ENCODE measurements around the gene NACC1.
"Not testable (repeated sequence)": the region's sequence is repeated elsewhere in the genome, so short reads cannot be mapped to it uniquely, and the experiment has no call there.

Gene NACC1

DNA sequence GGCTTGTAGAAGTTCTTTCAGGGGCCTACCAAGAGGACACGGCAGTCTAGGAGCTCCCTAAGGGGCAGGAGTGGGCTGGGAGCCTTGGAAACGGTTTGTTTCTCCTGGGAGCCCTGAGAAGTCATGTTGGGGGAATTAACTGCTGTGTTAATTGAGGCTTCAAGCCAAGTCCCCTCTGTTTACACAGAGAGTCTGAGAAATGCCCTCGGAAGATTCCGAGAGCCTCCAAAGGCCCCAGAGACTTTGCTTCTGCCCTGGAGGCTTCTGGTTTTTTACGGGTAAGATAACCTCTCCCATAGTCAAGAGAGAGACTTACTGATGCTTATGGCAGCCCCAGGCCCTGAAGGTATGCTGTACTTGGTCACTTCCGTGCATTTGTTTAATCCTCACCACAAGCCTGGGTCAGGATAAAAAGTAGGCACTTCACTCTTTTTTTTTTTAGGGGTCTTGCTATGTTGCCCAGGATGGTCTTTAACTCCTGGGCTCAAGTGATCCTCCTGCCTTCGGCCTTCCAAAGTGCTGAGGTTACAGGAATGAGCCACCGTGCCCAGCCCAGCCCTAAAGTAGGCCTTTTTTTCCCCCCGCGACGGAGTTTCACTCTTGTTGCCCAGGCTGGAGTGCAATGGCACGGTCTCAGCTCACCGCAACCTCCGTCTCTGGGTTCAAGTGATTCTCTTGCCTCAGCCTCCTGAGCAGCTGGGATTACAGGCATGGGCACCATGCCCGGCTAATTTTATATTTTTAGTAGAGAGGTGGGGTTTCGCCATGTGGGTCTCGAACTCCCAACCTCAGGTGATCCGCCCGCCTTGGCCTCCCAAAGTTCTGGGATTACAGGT is 47.3 kb downstream of the NACC1 start:
- DNase-seq: no peak

DNA sequence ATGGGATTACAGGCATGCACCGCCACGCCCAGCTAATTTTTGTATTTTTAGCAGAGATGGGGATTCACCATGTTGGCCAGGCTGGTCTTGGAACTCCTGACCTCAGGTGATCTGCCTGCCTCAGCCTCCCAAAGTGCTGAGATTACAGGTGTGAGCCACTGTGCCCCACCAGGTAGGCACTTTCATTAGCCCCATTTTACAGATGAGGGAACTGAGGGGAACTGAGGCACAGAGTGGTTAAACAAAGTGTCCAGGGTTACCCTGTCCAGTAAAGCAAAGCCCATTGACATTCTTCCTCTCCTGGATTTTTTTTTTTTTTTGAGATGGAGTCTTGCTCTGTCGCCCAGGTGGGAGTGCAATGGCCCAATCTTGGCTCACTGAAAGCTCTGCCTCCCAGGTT is 48.1 kb downstream of the NACC1 start:
- DNase-seq: not testable (repeated sequence)

DNA sequence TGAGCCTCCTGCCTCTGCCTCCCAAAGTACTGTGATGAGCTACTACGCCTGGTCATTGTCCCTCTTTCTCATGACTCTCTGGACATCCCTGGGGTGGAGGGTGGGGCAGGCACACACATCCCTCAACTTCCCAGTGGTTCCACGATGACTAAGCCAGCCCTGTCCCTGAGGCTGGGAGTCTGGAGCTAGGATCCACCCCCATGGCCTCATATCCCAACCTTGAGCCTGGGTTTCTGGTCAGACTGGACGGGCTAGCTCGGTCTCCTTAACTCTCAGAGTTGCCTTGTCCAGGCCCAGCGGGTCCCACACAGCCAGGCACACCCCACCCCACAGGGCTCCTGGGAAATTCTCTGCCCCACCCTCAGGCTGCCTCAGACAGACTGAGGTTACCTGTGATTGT is 51.7 kb downstream of the NACC1 start:
- no peak for DNase-seq

DNA sequence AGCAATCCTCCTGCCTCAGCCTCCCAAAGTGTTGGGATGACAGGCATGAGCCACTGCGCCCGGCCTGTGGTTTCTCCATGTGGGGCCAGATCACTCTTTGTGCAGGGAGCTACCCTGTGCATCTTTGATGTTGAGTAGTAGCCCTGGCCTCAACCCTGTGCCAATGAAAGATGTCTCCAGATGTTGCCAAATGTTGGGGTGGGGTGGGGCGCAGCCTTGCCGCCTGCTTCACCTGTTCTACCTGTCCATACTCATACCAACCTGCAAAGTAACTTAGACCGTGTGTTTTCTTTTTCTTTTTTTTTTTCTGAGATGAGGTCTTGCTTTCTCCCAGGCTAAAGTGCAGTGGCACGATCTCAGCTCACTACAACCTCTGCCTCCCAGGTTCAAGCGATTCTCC is 53.1 kb downstream of the NACC1 start:
- DNase-seq: no peak

DNA sequence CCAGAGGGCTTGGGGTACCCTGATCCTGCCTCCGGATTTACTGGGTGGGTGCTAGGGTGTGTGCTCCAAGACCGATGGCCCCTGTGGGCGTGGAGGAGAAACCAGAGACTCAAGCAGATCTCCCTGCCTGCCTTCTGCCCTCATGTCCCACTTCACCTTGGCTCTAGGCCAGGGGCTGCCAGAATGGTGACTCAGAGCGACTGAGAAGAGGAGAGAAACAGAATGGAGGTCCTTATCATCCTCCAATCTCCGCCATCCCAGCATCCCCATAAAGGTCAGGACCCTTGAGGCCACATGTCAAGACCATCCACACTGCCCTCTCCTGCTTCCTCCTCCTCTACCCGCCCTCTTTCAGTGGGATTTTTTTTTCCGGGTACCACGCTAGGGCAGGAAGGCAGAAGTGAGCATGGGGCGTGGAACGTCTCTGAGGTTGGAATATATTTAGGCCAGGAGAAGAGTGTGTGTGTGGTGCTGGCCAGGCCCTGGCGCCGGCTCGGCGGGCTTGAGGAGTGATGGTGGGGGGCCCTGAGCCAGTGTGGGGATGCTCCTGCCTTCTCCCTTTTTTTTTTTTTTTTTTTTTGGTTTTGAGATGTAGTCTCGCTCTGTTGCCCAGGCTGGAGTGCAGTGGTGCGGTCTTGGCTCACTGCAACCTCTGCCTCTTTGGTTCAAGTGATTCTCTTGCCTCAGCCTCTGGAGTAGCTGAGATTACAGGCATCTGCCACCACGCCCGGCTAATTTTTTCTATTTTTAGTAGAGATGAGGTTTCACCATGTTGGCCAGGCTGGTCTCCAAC is 54.5 kb downstream of the NACC1 start:
- DNase-seq: peak; percentile 84

DNA sequence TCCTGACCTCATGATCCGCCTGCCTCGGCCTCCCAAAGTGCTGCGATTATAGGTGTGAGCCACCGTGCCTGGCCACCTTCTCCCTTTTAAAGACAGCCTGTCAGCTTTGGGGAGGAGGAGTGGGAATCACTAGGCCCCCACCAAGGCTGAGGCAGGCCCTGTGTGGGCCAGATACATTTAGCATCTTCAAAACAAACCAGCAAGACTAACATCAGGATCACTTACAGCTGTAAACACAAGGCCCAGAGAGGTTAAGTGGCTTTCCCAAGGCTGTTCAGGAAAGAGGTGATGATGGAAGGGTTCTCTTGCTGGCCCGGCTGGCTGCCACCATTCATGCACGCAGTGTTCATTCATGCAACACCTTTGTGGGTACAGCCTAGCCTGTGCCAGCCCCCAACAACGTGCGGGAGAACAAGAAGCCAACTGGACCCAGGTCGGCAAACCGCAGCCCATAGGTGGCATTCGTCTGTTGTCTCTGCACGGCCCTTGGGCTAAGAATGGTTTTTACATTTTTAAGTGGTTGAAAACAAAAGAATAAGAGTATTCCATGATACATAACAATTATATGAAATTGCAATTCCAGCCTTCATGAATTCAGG is 55.2 kb downstream of the NACC1 start:
- no peak for DNase-seq

DNA sequence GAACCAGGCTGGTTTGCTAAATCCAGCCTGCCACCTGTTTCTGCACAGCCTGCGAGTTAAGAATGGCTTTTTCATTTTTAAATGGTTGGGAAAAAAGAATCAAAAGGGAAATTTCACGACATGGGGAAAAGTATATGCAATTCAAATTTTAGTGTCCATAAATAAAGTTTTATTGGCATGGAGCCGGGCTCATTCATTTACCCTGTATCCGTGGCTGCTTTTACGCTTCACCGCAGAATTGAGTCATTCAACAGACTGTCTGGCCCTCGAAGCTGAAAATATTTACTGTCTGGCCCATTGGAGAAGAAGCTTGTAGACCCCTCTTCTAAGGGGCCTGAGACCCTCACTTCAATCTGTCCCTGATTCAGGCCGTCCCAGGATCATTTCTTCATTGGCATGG is 58.3 kb downstream of the NACC1 start:
- no peak for DNase-seq

DNA sequence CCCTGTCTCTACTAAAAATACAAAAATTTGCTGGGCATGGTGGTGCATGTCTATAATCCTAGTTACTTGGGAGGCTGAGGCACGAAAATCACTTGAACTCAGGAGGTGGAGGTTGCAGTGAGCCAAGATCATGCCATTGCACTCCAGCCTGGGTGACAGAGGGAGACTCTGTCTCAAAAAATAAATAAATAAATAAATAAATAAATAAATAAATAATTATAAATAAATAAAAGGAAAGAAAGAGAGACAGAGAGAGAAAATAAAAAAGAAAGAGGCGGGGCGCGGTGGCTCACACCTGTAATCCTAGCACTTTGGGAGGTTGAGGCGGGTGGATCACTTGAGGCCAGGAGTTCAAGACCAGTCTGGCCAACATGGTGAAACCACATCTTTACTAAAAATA is 59.5 kb downstream of the NACC1 start:
- not testable (repeated sequence) for DNase-seq

DNA sequence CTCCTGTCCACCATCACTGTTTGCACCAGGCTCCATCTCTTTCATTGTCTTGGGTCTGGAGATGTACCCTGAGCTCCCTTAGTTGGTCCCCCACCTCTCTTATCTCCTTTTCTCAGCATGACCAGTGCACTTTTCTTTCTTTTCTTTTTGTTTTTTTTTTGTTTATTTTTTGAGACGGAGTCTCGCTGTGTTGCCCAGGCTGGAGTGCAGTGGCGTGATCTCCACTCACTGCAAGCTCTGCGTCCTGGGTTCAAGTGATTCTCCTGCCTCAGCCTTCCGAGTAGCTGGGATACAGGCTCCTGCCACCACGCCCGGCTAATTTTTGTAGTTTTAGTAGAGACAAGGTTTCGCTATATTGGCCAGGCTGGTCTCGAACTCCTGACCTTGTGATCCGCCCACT is 60.2 kb downstream of the NACC1 start:
- DNase-seq: not testable (repeated sequence)

DNA sequence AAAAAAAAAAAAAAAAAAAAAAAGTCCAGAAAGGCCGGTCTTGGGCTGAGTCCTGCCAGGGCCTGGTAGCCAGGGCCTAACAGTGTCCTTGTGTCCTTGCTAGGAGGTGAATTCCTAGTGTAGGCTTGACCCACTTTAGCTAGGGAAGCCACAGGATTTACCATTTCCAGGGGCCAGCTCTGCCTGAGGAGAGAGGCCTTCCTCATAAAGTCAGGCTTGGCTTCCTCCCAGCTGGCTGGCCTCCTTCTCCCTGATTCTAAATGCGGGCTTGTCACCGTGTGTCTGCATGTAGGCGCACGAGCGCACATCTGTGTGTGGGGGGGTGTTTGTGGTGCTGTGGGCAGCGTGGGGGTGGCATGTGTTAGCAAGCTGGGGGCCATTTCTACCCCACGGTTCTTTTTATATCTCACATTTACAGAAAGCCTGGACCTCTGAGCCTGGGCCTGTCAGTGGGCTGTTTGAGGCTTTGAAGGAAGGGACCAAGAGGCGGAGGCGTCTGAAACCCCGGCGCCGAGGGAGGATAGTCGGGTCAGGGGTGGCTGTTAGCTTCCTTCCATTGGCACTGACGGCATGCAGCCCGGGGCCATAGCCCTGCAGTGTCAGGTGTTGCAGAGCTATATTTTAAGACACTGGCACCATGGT is 63.8 kb downstream of the NACC1 start:
- DNase-seq: peak; percentile 38

DNA sequence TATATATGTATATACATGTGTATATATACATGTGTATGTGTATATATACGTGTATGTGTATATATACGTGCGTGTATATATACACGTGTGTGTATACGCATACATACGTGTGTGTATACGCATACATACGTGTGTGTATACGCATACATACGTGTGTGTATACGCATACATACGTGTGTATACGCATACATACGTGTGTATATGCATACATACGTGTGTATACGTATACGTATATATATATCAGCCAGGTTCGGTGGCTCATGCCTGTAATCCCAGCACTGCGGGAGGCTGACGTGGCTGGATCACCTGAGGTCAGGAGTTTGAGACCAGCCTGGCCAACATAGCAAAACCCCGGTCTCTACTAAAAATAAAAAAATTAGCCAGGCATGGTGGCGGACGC is 66.9 kb downstream of the NACC1 start:
- not testable (repeated sequence) for DNase-seq

DNA sequence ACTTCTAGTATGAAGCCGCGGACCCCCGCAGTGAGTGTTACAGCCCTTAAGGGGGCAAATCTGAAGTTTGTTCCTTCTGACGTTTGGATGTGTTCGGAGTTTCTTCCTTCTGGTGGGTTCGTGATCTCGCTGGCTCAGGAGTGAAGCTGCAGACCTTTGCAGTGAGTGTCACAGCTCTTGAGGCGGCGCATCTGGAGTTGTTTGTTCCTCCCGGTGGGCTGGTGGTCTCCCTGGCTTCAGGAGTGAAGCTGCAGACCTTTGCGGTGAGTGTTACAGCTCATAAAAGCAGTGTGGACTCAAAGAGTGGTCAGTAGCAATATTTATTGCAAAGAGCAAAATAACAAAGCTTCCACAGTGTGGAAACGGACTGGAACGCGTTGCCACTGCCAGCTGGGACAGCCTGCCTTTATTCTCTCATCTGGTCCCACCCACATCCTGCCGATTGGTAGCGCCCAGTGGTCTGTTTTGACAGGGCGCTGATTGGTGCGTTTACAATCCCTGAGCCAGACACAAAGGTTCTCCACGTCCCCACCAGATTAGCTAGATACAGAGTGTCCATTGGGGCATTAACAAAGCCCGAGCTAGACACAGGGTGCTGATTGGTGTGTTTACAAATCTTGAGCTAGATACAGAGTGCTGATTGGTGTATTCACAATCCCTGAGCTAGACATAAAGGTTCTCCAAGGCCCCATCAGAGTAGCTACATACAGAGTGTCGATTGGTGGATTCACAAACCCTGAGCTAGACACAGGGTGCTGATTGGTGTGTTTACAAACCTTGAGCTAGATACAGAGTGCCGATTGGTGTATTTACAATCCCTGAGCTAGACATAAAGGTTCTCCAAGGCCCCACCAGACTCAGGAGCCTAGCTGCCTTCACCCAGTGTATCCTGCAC is 67.9 kb downstream of the NACC1 start:
- not testable (repeated sequence) for DNase-seq

DNA sequence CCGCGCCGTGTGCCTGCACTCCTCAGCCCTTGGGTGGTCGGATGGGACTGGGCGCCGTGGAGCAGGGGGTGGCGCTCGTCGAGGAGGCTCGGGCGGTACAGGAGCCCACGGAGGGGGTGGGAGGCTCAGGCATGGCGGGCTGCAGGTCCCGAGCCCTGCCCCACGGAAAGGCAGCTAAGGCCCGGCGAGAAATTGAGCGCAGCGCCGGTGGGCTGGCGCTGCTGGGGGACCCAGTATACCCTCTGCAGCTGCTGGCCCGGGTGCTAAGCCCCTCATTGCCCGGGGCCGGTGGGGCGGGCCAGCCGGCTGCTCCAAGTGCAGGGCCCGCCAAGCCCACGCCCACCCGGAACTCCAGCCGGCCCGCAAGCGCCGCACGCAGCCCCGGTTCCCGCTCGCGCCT is 68.6 kb downstream of the NACC1 start:
- DNase-seq: not testable (repeated sequence)

DNA sequence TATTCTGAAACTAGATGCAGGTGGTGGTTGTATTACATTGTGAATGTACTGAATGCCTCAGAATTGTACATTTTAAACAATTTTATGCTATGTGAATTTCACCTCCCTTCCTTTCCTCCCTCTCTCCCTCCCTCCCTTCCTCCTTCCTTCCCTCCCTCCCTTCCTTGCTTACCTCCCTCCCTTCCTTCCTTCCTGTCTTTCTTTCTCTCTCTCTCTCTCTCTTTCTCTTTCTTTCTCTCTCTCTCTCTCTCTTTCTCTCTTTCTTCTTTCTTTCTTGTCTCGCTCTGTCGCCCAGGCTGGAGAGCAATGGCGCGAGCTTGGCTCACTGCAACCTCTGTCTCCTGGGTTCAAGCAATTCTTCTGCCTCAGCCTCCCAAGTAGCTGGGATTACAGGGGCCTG is 69.4 kb downstream of the NACC1 start:
- DNase-seq: no peak

DNA sequence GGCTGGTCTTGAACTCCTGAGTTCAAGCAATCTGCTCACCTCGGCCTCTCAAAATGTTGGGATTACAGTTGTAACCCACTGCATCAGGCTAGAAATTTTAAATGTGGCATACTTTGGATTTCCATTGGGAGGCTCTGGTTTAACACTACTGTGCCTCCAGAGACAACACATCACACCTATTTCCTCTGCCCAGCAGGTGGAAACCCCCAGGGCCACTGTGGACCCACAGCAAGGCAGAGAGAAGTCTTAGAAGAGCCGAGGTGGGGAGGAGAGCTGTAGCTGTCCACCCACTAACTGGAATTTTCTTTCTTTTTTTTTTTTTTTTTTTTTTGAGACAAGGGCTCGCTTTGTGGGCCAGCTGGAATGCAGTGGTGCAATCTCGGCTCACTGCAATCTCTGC is 71.5 kb downstream of the NACC1 start:
- DNase-seq: no peak

All from activated naive CD4-positive, alpha-beta T cell treated with anti-CD3 and anti-CD28 coated beads, Interleukin-2, amount 50 U/mL, for 16 hours (primary cell).